Measurements from ENCODE around the gene SLC9A5. TPM values are rescaled to one million over a fixed set of nuclear protein-coding genes. Genes with fewer than 3 reads are reported as not detected.

The SLC9A5 gene
- total and polyA plus RNA-seq, 9 of the 15 experiments (the other 6 are each of a cell fraction or from before 2014, with no cell fraction given): 0.06 to 3.1 (median 1.2) TPM

DNA sequence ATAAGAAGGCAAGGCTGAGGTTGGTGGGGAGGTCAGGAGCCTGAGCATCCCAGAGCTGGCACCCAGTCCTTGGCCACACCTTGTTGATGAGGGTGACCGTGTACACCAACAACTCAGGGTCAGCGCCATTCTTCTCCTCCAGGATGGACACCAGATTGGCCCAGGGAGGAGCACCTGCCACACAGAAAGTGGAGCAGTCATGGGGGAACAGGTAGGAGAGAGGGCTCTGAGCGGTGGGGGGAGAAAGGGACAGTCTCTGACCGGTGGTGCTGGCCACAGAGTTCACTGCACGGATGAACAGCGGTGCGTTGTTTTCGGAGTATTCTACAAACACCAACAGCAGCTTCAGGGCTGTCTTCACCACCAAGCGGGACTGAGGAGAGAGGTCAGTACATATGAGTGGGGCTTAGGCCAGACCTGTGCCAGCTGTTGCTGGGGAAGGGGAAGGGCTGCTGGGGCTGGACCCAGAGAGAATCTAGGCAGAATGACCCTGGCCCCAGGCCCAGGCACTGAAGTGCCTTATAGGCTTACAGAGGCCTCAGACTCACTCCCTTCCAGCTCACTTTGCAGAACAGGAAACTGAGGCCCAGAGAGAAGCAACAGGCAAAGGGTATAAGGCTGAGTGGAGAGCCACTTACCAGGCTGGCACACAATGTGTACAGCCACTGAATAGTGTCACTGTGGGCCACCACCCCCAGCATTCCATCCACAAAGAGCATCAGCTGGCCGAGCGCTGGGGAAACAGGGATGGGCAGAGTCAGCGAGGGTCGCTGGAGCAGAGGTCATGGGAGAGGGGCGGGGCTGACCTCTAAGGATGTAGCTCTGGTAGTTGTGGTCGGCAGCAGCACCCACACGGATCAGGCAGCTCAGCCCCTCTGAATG, 11.1 kb upstream of the SLC9A5 start:
- no peak overlapping the region for H3K27ac ChIP-seq (ENCODE audit: extremely low read depth, low read depth, low read length)
- peaks cover 36 to 49% of the 10 kb centered on the region in 2 experiments for H3K4me1 ChIP-seq (replicated peaks in 1 of 2; ENCODE audit: control insufficient read depth in 2 of 2, insufficient read depth in 2 of 2, low read length in 2 of 2)
- no TSS peak for BruUV-seq (replicated peaks)
- no peak overlapping the region for H3K4me3 ChIP-seq
- no peak for DNase-seq (ENCODE audit: extremely low read depth in 1 of 4, low spot score in 3 of 4)
- POLR2A ChIA-PET: interaction anchor here (0.6 to 4.3 kb wide), 4 partner anchors 10 to 360 kb away, joined by 3 to 31 read pairs (median 4); partner anchors contain the start of genes FHOD1, SLC9A5 and TMEM208
- no peak overlapping the region for H3K4me2 ChIP-seq (ENCODE audit: insufficient read depth, low read length)
- H3K27me3 ChIP-seq (ENCODE audit: control insufficient read depth in 2 of 2, insufficient read depth in 2 of 2, low read length in 2 of 2): no peaks in the 10 kb centered on the region
- CTCF ChIA-PET (ENCODE audit: low intra/inter-chr PET ratio): no interaction called here
- peaks cover 4% of the 10 kb centered on the region for H4K20me1 ChIP-seq (replicated peaks; ENCODE audit: control insufficient read depth, insufficient read depth, low read length)
- H3K79me2 ChIP-seq (ENCODE audit: control insufficient read depth, insufficient read depth, low read length): peaks cover 41% of the 10 kb centered on the region
- no peak overlapping the region for H2AFZ ChIP-seq (ENCODE audit: low read depth, low read length)
- H3K9me3 ChIP-seq (replicated peaks; ENCODE audit: control insufficient read depth, insufficient read depth, low read depth, low read length): no peaks in the 10 kb centered on the region
- in situ Hi-C loops (cut with MboI) (no loop called here), intact Hi-C loops (cut with micrococcal nuclease) (loop anchor here (5.0 kb wide), 1 partner anchor 40 kb away; the partner anchor contains the start of gene PLEKHG4)
- FAIRE-seq: no peak
- WGBS (ENCODE audit: insufficient coverage, low coverage, missing lambda C conversion rate): 76% methylated on average over 14 of the region's 16 CpGs
- H3K36me3 ChIP-seq (ENCODE audit: control insufficient read depth, insufficient read depth, low read length): peaks cover 84% of the 10 kb centered on the region; the same call in 2 of the 3 replicates
- H3K9me1 ChIP-seq (ENCODE audit: control insufficient read depth, insufficient read depth, low read length): no peaks in the 10 kb centered on the region
- no peak overlapping the region for H3K9ac ChIP-seq (ENCODE audit: insufficient read depth in 1 of 2, low read depth in 2 of 2, low read length in 2 of 2)
- no peak for ATAC-seq
- TF ChIP-seq ZNF764 (CRISPR knock-in tag; IDR thresholded peaks at IDR 0.05; ENCODE audit: low read depth) (no peak), ZNF586 (CRISPR knock-in tag; conservative IDR thresholded peaks at IDR 0.05) (no peak), ZNF583 (CRISPR knock-in tag; IDR thresholded peaks at IDR 0.05) (no peak), ETV5 (CRISPR knock-in tag; IDR thresholded peaks at IDR 0.05; ENCODE audit: low read depth) (no peak), KLF10 (CRISPR knock-in tag; IDR thresholded peaks at IDR 0.05) (no peak), DPF2 (IDR thresholded peaks at IDR 0.05) (no peak), TCFL5 (CRISPR knock-in tag; conservative IDR thresholded peaks at IDR 0.05) (no peak), NR2C2 (CRISPR knock-in tag; IDR thresholded peaks at IDR 0.05) (no peak), NR2C2 (tag; IDR thresholded peaks at IDR 0.05) (no peak), SMARCA5 (IDR thresholded peaks at IDR 0.05) (no peak), ZKSCAN8 (CRISPR knock-in tag; IDR thresholded peaks at IDR 0.05) (no peak)
- TF ChIP-seq, protein P1, sequence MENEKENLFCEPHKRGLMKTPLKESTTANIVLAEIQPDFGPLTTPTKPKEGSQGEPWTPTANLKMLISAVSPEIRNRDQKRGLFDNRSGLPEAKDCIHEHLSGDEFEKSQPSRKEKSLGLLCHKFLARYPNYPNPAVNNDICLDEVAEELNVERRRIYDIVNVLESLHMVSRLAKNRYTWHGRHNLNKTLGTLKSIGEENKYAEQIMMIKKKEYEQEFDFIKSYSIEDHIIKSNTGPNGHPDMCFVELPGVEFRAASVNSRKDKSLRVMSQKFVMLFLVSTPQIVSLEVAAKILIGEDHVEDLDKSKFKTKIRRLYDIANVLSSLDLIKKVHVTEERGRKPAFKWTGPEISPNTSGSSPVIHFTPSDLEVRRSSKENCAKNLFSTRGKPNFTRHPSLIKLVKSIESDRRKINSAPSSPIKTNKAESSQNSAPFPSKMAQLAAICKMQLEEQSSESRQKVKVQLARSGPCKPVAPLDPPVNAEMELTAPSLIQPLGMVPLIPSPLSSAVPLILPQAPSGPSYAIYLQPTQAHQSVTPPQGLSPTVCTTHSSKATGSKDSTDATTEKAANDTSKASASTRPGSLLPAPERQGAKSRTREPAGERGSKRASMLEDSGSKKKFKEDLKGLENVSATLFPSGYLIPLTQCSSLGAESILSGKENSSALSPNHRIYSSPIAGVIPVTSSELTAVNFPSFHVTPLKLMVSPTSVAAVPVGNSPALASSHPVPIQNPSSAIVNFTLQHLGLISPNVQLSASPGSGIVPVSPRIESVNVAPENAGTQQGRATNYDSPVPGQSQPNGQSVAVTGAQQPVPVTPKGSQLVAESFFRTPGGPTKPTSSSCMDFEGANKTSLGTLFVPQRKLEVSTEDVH (IDR thresholded peaks at IDR 0.05; ENCODE audit: low read depth, partially characterized antibody): no peak
- TF ChIP-seq, protein P2, sequence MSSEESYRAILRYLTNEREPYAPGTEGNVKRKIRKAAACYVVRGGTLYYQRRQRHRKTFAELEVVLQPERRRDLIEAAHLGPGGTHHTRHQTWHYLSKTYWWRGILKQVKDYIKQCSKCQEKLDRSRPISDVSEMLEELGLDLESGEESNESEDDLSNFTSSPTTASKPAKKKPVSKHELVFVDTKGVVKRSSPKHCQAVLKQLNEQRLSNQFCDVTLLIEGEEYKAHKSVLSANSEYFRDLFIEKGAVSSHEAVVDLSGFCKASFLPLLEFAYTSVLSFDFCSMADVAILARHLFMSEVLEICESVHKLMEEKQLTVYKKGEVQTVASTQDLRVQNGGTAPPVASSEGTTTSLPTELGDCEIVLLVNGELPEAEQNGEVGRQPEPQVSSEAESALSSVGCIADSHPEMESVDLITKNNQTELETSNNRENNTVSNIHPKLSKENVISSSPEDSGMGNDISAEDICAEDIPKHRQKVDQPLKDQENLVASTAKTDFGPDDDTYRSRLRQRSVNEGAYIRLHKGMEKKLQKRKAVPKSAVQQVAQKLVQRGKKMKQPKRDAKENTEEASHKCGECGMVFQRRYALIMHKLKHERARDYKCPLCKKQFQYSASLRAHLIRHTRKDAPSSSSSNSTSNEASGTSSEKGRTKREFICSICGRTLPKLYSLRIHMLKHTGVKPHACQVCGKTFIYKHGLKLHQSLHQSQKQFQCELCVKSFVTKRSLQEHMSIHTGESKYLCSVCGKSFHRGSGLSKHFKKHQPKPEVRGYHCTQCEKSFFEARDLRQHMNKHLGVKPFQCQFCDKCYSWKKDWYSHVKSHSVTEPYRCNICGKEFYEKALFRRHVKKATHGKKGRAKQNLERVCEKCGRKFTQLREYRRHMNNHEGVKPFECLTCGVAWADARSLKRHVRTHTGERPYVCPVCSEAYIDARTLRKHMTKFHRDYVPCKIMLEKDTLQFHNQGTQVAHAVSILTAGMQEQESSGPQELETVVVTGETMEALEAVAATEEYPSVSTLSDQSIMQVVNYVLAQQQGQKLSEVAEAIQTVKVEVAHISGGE (CRISPR knock-in tag; IDR thresholded peaks at IDR 0.05): no peak
- TF ChIP-seq, protein P3, sequence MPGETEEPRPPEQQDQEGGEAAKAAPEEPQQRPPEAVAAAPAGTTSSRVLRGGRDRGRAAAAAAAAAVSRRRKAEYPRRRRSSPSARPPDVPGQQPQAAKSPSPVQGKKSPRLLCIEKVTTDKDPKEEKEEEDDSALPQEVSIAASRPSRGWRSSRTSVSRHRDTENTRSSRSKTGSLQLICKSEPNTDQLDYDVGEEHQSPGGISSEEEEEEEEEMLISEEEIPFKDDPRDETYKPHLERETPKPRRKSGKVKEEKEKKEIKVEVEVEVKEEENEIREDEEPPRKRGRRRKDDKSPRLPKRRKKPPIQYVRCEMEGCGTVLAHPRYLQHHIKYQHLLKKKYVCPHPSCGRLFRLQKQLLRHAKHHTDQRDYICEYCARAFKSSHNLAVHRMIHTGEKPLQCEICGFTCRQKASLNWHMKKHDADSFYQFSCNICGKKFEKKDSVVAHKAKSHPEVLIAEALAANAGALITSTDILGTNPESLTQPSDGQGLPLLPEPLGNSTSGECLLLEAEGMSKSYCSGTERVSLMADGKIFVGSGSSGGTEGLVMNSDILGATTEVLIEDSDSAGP (CRISPR knock-in tag; IDR thresholded peaks at IDR 0.05): no peak

Measured in K562 (cell line).